OCI-LY7 (cell line): ENCODE results near the gene SAPCD1.

Source experiments
- CTCF ChIP-seq: fragments of 200-600 bp; sonication (generic); conservative IDR thresholded peaks from 2 replicates; pipeline ENCODE4 v1.5.1; 2014; ENCODE audit warnings: mild to moderate bottlenecking, antibody characterized with exemption, low read length, moderate library complexity, mixed read lengths
- EZH2phosphoT487 ChIP-seq: fragments of 200-600 bp; sonication (generic); IDR thresholded peaks from 2 replicates; pipeline ENCODE4 v1.6.1; 2018; ENCODE audit warnings: low read depth, borderline replicate concordance, mild to moderate bottlenecking, mixed run types, antibody characterized with exemption, low read length, moderate library complexity, mixed read lengths

DNA sequence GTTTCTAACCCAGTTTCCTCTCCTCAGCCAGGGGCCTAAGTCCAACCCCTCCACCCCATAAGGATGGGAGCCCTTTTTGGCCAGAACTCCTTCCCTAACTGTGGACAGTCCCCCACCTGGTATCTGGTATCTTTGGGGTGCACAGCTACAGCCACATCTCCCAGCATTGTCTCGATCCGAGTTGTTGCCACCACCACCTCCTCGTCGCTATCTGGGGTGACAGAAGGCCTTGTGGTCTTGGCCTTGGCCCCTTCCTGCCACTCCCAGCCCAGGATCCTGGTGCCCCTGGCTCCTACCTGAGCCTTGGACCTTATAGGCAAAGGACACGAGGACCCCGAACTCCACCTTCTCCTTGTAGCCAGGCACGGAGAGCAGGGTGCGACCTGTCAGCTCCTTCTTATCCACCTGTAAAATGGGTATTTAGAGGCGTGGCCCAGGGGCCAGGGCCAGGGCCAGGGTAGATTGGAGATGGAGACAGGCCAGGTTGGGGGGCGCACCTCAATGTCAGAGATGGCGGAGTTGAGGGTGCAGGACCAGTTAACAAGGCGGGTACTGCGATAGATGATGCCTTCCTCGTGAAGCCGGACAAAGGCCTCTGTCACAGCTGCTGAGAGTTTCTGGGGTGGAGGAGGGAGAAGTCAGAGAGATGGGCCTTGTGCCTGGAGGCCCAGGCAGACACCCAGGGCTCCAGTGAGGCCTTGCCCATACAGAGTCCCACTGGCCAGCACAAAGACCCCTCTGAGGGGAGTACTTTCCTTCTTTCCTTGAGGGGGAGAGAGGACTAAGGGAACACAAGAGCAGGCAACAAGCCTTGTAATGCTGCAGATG, 21.9 kb downstream of the SAPCD1 start:
- no peak for TF ChIP-seq CTCF
- no peak for TF ChIP-seq EZH2phosphoT487
